ENCODE results near the gene SPTBN4.

Gene SPTBN4

DNA sequence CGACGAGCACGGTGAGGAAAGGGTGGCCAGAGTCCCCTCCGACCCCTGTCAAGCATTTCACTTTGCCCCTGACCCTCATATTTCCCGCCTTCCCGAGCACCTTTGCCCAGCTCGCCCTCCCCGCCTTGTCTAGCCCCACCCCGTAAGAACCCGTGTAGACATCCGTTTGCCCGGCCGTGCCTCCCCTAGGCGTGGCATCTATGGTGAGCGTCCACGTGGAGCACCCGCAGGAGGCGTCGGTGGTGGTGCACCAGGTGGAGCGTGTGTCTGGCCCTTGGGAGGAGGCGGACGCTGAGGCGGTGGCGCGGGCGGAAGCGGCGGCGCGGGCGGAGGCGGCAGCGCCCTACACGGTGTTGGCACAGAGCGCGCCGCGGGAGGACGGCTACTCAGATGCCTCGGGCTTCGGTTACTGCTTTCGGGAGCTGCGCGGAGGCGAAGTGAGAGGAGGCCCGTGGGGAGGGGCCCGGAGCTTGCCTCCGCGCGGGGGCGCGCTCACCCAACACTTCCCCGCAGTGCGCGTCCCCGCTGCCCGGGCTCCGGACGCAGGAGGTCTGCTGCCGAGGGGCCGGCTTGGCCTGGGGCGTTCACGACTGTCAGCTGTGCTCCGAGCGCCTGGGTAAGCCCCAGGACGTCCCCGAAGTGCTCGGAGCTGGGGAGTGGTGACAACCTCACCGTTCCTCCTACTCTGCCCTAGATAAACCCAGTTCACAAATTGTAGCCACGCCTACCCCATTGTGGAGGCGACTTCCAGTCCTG, 138.6 kb downstream of the SPTBN4 start:
- no peak for DNase-seq

DNA sequence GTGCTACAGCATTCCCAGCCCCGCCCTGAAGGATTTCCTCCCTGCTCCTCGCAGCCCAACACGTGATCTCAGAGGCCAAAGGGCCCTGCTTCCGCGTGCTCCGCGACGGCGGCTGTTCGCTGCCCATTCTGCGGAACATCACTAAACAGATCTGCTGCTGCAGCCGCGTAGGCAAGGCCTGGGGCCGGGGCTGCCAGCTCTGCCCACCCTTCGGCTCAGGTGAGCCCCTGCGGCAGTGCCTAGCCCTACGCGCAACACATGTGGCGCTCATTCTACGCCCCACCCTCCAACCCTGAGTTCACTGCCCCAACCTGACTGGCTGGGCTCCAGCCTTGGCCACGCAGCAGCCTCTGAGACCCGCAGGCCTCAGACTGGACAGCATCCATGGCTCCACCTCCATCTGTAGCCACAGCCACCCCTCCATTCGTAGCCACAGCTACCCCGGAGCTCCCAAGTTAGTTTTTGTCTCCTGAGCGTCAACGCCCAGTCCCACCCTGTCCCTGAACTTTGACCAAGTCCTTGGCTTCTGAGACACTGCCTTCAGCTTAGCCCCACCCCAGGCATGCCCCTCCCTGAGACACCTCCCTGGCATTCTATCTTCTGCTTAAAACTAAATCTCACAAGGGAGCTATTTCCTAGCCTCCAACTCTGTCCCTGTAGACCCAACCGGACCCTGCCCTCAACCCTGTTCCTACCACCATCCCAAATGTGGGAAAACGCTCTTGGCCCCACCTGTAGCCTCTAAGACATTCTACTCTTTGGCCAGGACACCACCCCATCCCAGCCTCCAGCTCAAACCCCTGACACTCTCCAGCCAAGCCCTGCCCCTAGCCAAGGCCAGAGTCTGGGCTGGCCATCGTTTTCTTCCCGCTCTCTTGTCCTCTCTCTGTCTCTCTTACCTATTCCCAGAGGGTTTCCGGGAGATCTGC, 140.8 kb downstream of the SPTBN4 start:
- DNase-seq, result no peak

DNA sequence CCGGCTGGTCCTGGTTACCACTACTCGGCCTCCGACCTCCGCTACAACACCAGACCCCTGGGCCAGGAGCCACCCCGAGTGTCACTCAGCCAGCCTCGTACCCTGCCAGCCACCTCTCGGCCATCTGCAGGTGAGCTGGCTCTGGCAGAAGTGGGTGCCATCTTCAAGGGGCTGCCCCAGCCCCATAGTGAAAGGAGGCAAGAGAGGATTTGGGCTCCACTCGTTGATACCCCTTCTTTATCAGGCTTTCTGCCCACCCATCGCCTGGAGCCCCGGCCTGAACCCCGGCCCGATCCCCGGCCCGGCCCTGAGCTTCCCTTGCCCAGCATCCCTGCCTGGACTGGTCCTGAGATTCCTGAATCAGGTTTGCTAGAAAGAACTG, 141.4 kb downstream of the SPTBN4 start:
- no peak for DNase-seq

- no peak for DNase-seq
Measured at GRCh38 chr19:40608957-40609356, 142.2 kb downstream of the SPTBN4 start.

- DNase-seq, result no peak
Measured at GRCh38 chr19:40609561-40610395, 143.0 kb downstream of the SPTBN4 start.

GRCh38 chr19:40610396-40611064, 143.7 kb downstream of the SPTBN4 start:
- DNase-seq, result no peak

DNA sequence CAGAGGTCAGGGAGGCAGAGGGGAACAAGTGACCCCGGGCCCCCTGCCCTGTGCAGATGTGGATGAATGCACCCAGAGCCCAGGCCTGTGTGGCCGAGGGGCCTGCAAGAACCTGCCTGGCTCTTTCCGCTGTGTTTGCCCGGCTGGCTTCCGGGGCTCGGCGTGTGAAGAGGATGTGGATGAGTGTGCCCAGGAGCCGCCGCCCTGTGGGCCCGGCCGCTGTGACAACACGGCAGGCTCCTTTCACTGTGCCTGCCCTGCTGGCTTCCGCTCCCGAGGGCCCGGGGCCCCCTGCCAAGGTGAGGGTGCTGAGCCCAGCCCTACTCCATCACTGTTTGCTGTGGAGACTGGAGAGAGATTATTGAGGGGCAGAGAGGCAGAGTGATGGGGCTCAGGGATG, 144.3 kb downstream of the SPTBN4 start:
- DNase-seq, result no peak

DNA sequence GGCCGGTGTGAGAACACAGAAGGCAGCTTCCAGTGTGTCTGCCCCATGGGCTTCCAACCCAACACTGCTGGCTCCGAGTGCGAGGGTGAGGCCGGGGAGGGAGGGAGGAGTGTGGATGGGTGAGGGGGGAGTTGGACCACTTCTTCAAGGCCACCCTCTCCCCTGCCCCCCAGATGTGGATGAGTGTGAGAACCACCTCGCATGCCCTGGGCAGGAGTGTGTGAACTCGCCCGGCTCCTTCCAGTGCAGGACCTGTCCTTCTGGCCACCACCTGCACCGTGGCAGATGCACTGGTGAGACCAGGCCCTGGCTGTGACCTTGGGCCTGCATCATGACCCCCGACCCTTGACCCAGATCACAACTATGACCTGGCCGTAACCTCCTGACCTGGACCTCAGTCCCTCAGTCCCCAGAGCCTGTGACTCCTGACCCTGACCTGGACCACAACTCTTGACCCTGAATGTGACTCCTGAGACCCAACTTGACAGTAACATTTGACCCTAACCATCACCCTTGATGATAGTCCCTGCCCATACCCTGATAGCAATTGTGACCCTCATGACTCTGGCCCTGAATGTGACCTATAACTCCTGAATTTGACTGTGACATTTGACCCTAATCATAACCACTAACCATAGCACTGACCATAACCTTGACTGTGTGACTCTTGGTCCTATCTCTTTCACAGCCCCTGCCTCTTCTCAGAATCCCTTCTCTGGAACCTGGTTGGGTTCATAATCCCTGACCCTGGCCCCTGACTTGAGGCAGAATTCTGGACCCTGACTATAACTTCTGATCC, 145.3 kb downstream of the SPTBN4 start:
- DNase-seq, result no peak

GRCh38 chr19:40612831-40613689, 146.3 kb downstream of the SPTBN4 start:
- DNase-seq, result peak; percentile 65

DNA sequence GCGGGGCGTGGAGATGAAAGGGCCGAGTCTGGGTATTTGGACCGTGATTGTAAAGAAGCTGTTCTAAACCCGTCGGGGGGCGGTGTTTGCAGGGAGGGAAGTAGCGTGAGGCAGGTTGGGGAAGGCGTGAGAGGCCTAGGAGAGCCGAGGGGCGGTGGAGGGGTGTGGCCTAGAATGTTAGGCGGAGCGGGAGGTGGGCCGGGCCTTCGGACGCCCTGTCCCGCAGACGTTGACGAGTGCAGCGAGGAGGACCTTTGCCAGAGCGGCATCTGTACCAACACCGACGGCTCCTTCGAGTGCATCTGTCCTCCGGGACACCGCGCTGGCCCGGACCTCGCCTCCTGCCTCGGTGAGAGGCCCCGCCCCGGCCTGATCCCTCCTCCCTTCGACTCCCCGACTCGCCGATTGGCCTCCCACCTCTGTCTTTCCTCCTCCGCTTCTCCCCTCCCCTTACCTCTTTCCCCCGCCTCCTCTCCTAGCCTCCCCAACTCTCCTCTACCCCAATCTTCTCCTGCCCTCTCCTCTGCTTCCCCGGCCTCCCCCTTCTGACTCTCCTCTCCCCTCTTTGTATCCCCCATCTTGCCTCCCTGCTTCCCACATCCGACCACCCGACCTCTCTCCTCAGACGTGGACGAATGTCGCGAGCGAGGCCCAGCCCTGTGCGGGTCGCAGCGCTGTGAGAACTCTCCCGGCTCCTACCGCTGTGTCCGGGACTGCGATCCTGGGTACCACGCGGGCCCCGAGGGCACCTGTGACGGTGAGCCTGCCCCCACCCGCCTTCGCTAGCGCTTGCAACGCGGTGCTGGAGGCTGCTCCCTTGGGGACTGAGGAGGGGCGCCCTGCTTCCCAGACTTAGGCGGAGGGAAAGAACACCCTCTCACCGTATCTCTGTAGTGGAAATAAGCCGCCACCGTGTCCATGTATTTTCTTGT, 147.2 kb downstream of the SPTBN4 start:
- DNase-seq, result peak; percentile 75

DNA sequence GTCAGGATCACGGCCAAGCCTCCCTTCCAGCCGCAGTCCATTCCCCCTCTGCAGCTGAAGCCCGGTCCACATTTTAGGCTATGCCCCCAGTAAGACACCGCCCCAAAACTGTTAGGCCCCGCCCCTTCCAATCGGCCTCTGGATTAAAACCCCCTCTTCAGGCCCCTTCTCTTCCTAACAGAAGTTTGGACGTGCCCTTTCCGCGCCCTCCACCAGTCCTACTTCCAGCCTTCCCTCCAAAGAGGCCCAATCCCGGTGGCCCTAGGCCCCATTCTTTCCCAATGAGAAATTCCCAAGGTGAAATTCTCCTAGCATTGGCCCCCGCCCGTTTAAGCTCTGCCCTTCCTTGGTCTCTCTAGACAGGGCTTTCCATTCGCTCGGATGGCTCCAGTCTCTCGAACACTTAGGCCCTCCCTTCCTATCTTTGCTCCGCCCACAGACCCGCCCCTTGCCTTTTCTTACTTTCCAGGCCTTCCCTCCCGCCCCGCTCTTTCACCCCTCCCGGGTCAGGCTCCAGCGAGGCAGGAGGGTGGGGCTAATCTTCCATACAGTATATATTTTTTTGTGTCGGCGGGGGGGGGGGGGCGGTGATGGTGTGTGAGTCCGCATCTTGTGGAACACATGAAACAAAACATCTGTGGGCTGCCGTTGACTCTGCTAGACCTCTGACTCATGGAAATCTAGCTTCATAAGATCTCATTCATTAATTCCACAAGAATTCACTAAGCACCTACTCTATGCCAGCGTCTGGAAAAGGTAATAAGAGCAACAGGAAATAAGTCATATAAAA, 148.0 kb downstream of the SPTBN4 start:
- DNase-seq, result peak; percentile 90

DNA sequence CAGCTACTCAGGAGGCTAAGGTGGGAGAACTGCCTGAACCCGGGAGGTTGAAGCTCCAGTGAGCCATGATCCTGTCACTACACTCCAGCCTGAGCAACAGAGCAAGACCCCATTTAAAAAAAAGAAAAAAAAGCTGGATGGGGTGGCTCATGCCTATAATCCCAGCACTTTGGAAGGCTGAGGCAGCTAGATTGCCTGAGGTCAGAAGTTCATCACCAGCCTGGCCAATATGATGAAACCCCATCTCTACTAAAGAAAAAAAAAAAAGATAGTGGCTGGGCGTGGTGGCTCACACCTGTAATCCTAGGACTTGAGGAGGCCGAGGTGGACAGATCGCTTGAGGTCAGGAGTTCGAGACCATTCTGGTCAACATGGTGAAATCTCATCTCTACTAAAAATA, 149.4 kb downstream of the SPTBN4 start:
- DNase-seq, result no peak

GRCh38 chr19:40616941-40617340, 150.1 kb downstream of the SPTBN4 start:
- DNase-seq, result no peak

DNA sequence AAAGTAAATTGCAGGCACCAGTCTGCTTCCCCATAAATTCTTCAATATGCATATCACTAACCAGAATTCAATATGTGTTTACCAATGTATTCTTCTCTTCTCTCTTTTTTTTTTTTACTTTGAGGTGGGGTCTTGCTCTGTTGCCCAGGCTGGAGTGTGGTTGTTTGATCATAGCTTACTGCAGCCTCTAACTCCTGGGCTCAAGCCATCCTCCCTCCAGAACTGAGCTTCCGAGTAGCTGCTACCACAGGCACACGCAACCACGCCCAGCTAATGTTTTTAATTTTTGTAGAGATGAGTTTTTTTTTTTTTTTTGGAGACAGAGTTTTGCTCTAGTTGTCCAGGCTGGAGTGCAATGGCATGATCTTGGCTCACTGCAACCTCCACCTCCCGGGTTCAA, 151.2 kb downstream of the SPTBN4 start:
- no peak for DNase-seq

- no peak for DNase-seq
Measured at GRCh38 chr19:40619333-40620160, 152.7 kb downstream of the SPTBN4 start.

DNA sequence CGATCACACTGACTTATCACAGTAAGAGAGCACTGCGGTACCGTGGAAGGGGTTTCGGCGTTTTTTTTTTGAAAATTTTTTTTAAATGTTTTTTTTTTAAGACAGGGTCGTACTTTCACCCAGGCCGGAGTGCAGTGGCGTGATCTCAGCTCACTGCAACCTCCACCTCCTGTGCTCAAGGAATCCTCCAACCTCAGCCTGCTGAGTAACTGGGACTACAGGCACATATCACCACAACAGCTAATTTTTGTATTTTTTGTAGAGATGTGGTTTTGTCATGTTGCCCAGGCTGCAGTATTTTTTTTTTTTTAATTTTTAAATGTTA, 153.3 kb downstream of the SPTBN4 start:
- no peak for DNase-seq

DNA sequence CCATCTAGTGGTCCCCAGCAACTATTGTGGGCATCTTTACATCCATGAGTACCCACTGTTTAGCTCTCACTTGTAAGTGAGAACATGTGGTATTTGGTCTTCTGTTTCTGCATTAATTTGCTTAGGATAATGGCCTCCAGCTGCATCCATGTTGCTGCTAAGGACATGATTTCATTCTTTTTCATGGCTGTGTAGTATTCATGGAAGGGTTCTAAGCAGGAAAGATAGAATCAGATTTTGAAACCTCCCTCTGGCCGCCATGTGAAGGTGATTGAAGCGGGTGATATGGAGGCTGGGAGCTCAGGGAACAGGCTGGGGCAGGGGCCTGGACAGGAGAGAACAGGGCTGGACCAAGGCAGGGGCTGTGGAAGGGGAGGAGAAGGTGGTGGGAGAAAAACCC, 154.5 kb downstream of the SPTBN4 start:
- no peak for DNase-seq
